ENCODE results near the gene TUBA8.
"Not testable (repeated sequence)": the region's sequence is repeated elsewhere in the genome, so short reads cannot be mapped to it uniquely, and the experiment has no call there.

TUBA8 gene

GRCh38 chr22:18077639-18078328 lies 32.8 kb upstream of the TUBA8 start, which contains the start of gene PEX26:
Gene PEX26 (plus strand): TSS chr22:18077990. CDS start chr22:18078377, 387 bp downstream.
- peak; percentile 94 to 96 for DNase-seq

GRCh38 chr22:18078329-18079041 lies 32.1 kb upstream of the TUBA8 start:
- peak; percentile 16 to 58 for DNase-seq

- no peak for DNase-seq
Observed at GRCh38 chr22:18079706-18080233, 30.8 kb upstream of the TUBA8 start.

GRCh38 chr22:18081416-18081815 lies 29.2 kb upstream of the TUBA8 start:
- DNase-seq, result no peak

- DNase-seq, result no peak
Observed at GRCh38 chr22:18082467-18082866, 28.1 kb upstream of the TUBA8 start.

- no peak for DNase-seq
Observed at GRCh38 chr22:18083406-18083805, 27.2 kb upstream of the TUBA8 start.

- no peak for DNase-seq
Observed at GRCh38 chr22:18085188-18085587, 25.4 kb upstream of the TUBA8 start.

GRCh38 chr22:18087350-18087855 lies 23.2 kb upstream of the TUBA8 start:
- no peak for DNase-seq

- no peak for DNase-seq
Observed at GRCh38 chr22:18088825-18089568, 21.6 kb upstream of the TUBA8 start.

- DNase-seq, result no peak
Observed at GRCh38 chr22:18090286-18090685, 20.3 kb upstream of the TUBA8 start.

- DNase-seq, result peak in 1 of 2 donors; percentile 26
Observed at GRCh38 chr22:18091478-18091877, 19.1 kb upstream of the TUBA8 start.

GRCh38 chr22:18091916-18092526 lies 18.6 kb upstream of the TUBA8 start:
- peak; percentile 9 to 64 for DNase-seq

- no peak for DNase-seq
Observed at GRCh38 chr22:18093661-18094060, 16.9 kb upstream of the TUBA8 start.

- DNase-seq, result no peak
Observed at GRCh38 chr22:18095101-18095805, 15.4 kb upstream of the TUBA8 start.

- no peak for DNase-seq
Observed at GRCh38 chr22:18096823-18097222, 13.8 kb upstream of the TUBA8 start.

GRCh38 chr22:18100781-18101180 lies 9.8 kb upstream of the TUBA8 start:
- DNase-seq, result no peak

- DNase-seq, result no peak
Observed at GRCh38 chr22:18101536-18101935, 9.1 kb upstream of the TUBA8 start.

- DNase-seq, result no peak
Observed at GRCh38 chr22:18103527-18104269, 6.9 kb upstream of the TUBA8 start.

- no peak for DNase-seq
Observed at GRCh38 chr22:18104566-18104965, 6.0 kb upstream of the TUBA8 start.

- not testable (repeated sequence) for DNase-seq
Observed at GRCh38 chr22:18105981-18106380, 4.6 kb upstream of the TUBA8 start.

Measured in CD4-positive, alpha-beta T cell treated with Interferon alpha-2 for 1 hour (primary cell).